GM18873 (cell line): Measurements from ENCODE around the gene SLC38A5.

Experiments
- ATAC-seq: cut with Tn5 transposase; IDR thresholded peaks from one replicate; pipeline ENCODE4 v1.9.1; 2021; ENCODE audit warnings: mild to moderate bottlenecking, moderate library complexity, moderate number of reproducible peaks; ENCODE audit not compliant: unreplicated experiment, low FRiP score

SLC38A5 gene

DNA sequence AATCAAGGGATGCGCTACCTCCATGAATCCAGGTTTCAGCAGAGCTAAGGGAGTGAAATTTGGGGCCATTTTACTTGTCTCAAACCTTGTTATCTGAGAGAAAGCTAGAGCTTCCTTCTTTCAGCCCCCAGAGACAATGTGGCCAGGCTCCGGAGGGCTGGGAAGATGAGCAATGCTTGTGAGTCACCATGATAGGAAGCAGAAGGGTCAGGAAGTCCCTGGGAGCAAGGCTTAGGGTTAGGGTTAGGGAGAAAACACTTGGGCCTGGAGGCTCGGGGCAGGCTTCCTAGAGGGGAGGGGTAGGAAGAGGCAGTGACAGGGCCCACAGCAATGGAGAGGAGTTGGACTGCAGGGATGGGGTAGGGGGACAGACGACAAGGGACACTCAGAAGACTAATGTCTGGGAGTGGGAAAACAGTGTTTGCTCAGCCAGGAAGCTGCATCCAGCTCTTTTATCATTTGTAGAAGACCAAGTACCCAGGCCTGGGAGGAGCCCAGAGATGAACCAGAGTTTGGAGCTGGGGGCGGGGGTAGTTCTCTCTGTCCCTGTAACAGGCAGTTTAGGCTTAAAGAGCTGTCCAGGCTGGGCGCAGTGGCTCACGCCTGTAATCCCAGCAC lies 22.3 kb upstream of the SLC38A5 start:
- no peak for ATAC-seq

DNA sequence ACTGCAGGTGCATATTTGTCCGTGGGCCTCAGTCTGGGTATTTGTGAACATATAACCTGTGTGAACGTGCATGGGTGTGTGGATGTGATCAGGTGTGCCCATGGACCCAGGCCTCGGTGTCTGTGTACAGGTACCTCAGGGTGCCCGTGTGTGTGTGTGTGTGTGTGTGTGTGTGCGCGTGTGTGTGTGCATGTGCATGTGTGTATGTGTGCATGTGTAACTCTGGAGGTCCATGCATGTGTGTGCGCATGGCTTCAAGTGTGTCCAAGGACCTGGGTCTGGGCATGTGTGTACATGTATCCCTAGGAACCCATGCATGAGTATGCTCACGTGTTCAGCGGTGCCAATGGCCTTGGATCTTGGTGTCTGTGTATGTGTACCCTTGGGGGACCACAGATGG lies 21.7 kb upstream of the SLC38A5 start:
- ATAC-seq = no peak

DNA sequence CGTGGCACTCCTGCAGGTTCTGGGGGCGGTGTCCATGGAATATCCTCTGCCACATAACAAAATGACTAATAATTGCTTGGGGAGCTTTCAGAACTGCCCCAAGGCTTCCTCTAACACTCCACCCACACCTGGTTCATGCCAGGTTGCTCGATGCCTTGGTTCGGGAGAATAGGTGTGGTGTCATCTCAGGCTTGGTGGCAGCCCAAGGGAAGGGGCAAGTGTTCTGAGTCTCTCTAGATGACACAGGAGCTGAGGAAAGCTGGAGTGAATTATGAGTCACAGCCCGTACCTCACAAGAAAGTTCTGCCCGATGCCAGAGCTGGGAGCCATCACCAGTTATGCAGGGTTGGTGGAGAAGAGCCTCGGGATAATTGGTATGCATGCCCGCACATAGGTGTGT lies 20.6 kb upstream of the SLC38A5 start:
- ATAC-seq = no peak

DNA sequence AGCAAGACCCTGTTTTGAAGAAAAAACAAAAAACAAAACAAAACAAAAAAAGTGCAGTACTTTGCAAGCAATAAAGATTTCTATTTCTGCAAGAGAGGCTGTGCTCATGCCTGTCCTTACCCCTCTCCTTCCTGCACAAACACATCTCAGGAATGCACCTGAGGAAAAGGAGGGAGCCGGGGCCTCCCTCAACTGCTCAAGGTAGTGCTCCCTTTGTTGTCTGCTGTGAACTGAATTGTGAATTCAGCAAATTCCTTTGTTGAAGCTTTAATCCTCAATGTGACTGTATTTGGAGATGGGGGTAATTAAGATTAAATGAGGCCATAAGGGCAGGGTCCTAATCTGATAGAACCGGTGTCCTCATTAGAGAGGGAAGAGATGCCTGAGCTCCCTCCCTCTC lies 19.8 kb upstream of the SLC38A5 start:
- no peak for ATAC-seq

DNA sequence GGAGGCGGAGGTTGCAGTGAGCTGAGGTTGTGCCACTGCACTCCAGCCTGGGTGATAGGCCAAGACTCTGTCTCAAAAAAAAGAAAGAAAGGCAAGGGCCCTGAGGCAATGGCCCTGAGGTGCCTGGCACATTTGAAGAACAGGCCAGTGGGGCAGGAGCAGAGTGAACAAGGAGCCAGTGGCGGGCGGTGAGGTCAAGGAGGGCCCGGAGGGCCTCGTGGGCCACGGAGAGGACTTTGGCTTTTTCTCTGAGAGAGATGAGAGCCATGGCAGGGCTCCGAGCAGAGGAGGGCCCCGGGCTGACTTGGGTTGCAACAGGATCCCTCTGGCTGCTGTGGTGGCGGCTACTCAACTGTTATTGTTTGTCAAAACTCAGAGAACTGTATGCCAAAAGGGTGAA lies 19.2 kb upstream of the SLC38A5 start:
- ATAC-seq = no peak

DNA sequence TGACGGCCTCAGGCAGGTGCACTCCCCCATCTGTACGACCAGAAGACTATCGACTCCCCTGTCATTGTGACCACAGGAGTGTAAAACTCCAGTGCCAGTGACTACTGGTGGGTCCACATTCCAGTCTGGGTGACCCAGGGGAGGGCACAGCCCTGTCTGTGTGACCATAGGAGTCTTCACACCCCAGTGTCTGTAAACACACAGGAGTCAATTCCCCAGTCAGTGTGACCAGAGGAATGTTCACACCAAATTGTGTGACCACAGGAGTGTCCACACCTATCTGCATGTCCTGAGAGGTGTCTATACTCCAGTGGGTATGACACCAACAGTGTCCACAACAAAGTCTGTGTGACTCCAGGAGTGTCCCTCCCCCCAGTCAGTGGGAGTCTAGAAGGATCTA lies 18.0 kb upstream of the SLC38A5 start:
- no peak for ATAC-seq

GRCh38 chrX:48487362-48487798 lies 17.3 kb upstream of the SLC38A5 start:
- no peak for ATAC-seq

GRCh38 chrX:48482526-48482925 lies 12.5 kb upstream of the SLC38A5 start:
- no peak for ATAC-seq

DNA sequence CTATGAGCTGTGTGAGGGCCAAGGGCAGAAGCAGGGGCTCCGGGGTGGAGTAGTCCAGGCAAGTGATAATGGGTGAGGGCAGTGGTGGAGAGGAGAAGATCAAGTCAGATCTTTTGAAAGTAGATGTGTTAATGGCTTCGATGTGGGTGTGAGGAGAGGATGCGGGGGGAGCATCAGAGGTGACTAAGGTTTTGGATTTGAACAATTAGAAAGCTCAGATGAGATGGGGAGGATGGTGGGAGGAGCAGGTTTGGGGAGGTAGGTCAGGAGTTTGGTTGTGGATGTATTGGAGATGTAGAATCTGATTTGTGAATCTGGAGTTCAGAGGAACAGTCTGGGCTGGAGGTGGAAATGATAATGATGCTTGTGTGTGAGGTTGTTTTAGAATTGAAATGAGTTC lies 10.5 kb upstream of the SLC38A5 start:
- no peak for ATAC-seq

- no peak for ATAC-seq
These were observed 10.1 kb upstream of the SLC38A5 start for GRCh38 chrX:48480142-48480541.

DNA sequence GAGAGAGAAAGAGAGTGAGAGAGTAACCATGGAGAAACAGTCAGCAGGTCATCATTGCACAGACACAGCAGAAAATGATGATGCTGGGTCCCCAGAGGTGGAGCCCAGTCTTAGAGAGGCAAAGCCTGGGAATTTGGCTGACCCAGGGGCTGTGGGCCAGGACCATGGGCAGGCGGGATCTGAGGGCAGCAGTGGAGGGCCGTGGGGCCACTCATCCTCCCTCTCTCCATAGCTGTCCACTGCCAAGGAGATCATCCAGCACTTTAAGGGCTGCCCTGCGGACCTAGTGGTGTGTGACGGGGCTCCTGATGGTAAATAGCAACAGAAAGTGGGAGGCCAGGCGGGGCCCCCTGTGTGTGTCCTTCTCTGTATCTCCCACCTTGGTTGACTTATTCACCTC lies 8.7 kb upstream of the SLC38A5 start:
- no peak for ATAC-seq

GRCh38 chrX:48477960-48478755 lies 8.1 kb upstream of the SLC38A5 start:
- no peak for ATAC-seq

GRCh38 chrX:48476919-48477318 lies 6.9 kb upstream of the SLC38A5 start:
- no peak for ATAC-seq

DNA sequence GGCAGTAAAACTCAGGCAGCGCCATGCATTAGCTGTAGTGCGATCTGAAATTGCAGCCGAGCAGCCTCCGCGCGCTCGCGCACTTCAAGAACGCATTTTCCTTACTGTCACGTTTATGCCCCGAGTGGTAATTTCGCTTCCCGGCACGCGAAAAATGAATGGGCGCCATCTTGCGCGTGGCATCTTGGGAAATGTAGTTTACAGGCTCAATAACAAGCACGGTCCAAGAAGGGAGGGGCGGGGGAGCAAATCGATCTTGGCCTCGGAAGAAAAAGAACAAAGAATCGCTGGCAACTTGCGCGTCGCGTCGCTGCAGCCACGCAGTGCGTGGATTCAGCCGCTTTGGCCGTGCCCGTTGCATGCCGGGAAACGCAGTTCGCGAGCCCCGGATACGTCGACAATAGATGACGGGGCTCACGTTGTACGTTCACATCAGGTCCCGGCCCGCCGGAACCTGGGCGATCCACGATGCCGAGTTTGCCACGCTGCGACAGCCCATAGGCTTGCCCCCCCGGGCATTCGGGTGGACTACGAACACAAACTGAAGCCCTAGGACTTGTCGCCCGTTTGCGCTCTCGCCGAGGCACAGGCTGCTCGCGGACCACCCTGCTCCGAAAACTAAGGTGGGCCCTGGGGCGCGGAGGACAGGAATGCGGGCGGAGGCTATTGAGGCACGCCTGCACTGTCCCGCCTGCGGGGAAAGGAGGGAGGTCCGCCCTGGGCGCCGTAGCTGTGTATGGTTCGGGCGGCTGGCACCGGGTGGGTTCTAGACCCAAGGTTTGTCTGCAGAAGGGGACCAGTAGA lies 5.9 kb upstream of the SLC38A5 start, which contains the start of gene FTSJ1:
FTSJ1 (plus strand) TSS at position 426 of the 804 bp plus-strand sequence. CDS start 1,849 bp downstream, outside the sequence.
- ATAC-seq = peak; percentile 81

DNA sequence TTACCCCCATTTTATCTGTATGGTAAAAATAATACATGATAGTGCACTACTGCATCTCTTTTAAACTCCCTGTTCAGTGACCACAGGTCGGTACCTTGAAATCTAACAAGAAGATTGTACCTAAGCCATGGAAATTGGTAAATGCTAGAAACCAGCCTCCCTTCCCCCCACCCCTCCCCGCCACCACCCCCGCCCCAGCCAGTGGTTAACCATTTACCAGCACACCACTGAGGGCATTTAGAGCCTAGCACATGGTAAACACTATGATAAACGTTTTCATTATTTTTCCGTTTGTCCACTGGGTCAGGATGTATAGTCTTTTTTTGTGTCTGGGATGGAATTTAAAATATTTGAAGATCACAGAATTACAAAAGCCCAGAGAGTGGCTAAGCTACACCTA lies 5.2 kb upstream of the SLC38A5 start:
- no peak for ATAC-seq

DNA sequence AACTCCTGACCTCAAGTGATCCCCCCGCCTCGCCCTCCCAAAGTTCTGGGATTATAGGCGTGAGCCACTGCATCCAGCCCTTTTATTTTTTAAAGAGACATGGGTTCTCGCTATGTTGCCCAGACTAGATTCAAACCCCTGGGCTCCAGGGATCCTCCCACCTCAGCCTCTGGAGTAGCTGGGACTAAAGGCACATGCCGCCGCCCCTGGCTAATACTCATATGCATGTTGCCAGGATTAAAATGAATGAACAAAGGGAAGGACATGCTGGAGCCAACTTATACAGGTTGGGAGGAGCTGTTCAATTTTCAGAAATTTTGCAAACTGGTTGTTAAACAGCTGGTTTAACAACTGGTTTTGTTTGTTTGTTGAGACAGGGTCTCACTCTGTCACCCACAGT lies 4.5 kb upstream of the SLC38A5 start:
- no peak for ATAC-seq

- no peak for ATAC-seq
These were observed 4.1 kb upstream of the SLC38A5 start for GRCh38 chrX:48474127-48474526.

GRCh38 chrX:48473704-48473990 lies 3.6 kb upstream of the SLC38A5 start:
- ATAC-seq = no peak

GRCh38 chrX:48472851-48473703 lies 3.0 kb upstream of the SLC38A5 start:
- no peak for ATAC-seq

DNA sequence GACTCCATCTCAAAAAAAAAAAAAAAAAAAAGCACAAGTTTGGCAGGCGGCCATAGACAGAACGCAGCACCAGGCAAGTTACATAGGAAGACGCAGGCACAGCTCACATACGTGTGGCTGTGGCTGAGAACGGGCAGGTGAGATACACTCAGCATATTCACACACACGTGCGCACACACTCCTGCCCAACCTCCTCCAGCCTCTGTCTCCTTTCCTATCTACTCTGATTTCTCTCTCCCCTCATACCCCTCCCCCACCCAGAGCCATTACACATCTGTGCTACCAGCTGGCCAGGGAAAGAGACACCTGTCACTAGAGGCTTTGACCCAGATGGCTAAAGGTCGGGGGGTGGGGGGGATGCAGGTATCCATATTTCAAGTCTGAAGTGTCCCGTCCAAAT lies 2.2 kb upstream of the SLC38A5 start:
- no peak for ATAC-seq

- ATAC-seq = no peak
These were observed 1.4 kb upstream of the SLC38A5 start for GRCh38 chrX:48471504-48471903.
